Endothelial cell (in vitro differentiated cells): ENCODE results near the gene ATP6V1B1. TPM values are rescaled to one million over a fixed set of nuclear protein-coding genes. Genes with fewer than 3 reads are reported as not detected.

Source experiments
- DNase-seq: peaks from one replicate; pipeline ENCODE4 v3.0.0; 2021; ENCODE audit warnings: low spot score
- H3K27ac Mint-ChIP-seq: one replicate; pipeline ENCODE4 v1.8.0; 2021; ENCODE audit warnings: mixed read lengths, inconsistent platforms; ENCODE audit not compliant: unreplicated experiment
- H3K27me3 Mint-ChIP-seq: one replicate; pipeline ENCODE4 v1.8.0; 2021; ENCODE audit warnings: mild to moderate bottlenecking, moderate library complexity, mixed read lengths, inconsistent platforms; ENCODE audit not compliant: unreplicated experiment
- H3K36me3 Mint-ChIP-seq: one replicate; pipeline ENCODE4 v1.8.0; 2021; ENCODE audit warnings: mild to moderate bottlenecking, low read depth, mixed read lengths, inconsistent platforms; ENCODE audit not compliant: unreplicated experiment
- H3K4me1 Mint-ChIP-seq: one replicate; pipeline ENCODE4 v1.8.0; 2021; ENCODE audit warnings: mild to moderate bottlenecking, mixed read lengths, inconsistent platforms; ENCODE audit not compliant: unreplicated experiment
- H3K4me3 Mint-ChIP-seq: one replicate; pipeline ENCODE4 v1.8.0; 2021; ENCODE audit warnings: mild to moderate bottlenecking, mixed read lengths, inconsistent platforms; ENCODE audit not compliant: unreplicated experiment
- H3K9me3 Mint-ChIP-seq: one replicate; pipeline ENCODE4 v1.8.0; 2021; ENCODE audit warnings: mixed read lengths, inconsistent platforms; ENCODE audit not compliant: unreplicated experiment
- CTCF ChIP-seq: fragments of 200-600 bp; sonication (generic); IDR thresholded peaks from one replicate; pipeline ENCODE4 v1.5.0; 2021; ENCODE audit warnings: antibody characterized with exemption; ENCODE audit not compliant: unreplicated experiment
- total RNA-seq: library from RNA; stranded (reverse); fragmentation: NEBNext Ultra II Directional; extraction: Animal tissue kit (Norgen Biotek cat#: 25700); gene quantifications from one replicate; pipeline ENCODE4 v1.2.1, GENCODE V29; 2021; ENCODE audit not compliant: unreplicated experiment

ATP6V1B1 gene
- total RNA-seq, 1 donor from 2014 or later, result not detected

GRCh38 chr2:70941186-70941585, 5.5 kb downstream of the ATP6V1B1 start:
- Mint-ChIP-seq H3K4me3 (no peak overlapping the region), H3K4me1 (peaks cover 11% of the 10 kb centered on the region), H3K36me3 (no peaks in the 10 kb centered on the region), H3K27me3 (peaks cover 18% of the 10 kb centered on the region), H3K9me3 (no peaks in the 10 kb centered on the region), H3K27ac (no peak overlapping the region)
- DNase-seq, result no peak
- TF ChIP-seq CTCF, result no peak

- H3K27ac Mint-ChIP-seq, result no peak overlapping the region
- H3K27me3 Mint-ChIP-seq, result peaks cover 13% of the 10 kb centered on the region
- no peaks in the 10 kb centered on the region for H3K36me3 Mint-ChIP-seq
- no peak overlapping the region for H3K4me3 Mint-ChIP-seq
- DNase-seq, result no peak
- H3K4me1 Mint-ChIP-seq, result peaks cover 9% of the 10 kb centered on the region
- TF ChIP-seq CTCF, result no peak
- no peaks in the 10 kb centered on the region for H3K9me3 Mint-ChIP-seq
Measured at GRCh38 chr2:70941701-70942100, 6.0 kb downstream of the ATP6V1B1 start.

- no peak overlapping the region for H3K4me3 Mint-ChIP-seq
- no peaks in the 10 kb centered on the region for H3K36me3 Mint-ChIP-seq
- no peak for TF ChIP-seq CTCF
- no peaks in the 10 kb centered on the region for H3K9me3 Mint-ChIP-seq
- peaks cover 13% of the 10 kb centered on the region for H3K27me3 Mint-ChIP-seq
- no peak for DNase-seq
- no peak overlapping the region for H3K27ac Mint-ChIP-seq
- H3K4me1 Mint-ChIP-seq, result peaks cover 14% of the 10 kb centered on the region
Measured at GRCh38 chr2:70942396-70943204, 6.9 kb downstream of the ATP6V1B1 start.

GRCh38 chr2:70943205-70943871, 7.6 kb downstream of the ATP6V1B1 start:
- H3K27me3 Mint-ChIP-seq, result peaks cover 17% of the 10 kb centered on the region
- no peaks in the 10 kb centered on the region for H3K9me3 Mint-ChIP-seq
- peaks cover 22% of the 10 kb centered on the region for H3K4me1 Mint-ChIP-seq
- DNase-seq, result no peak
- H3K4me3 Mint-ChIP-seq, result no peak overlapping the region
- H3K36me3 Mint-ChIP-seq, result peaks cover 5% of the 10 kb centered on the region
- H3K27ac Mint-ChIP-seq, result no peak overlapping the region
- no peak for TF ChIP-seq CTCF
